Measurements from ENCODE around the gene POC1B.

- TF ChIP-seq POLR2A (IDR thresholded peaks at IDR 0.05; ENCODE audit: low read depth, low read length) = no peak
- TF ChIP-seq POLR2AphosphoS5 (IDR thresholded peaks at IDR 0.05; ENCODE audit: low read depth, low read length) = no peak
Measured at GRCh38 chr12:89421092-89421835, 104.6 kb downstream of the POC1B start.

All from GM12892 (cell line).